ENCODE measurements around the gene RPUSD1. TPM values are rescaled to one million over a fixed set of nuclear protein-coding genes. Genes with fewer than 3 reads are reported as not detected.

RPUSD1 gene
- total RNA-seq, 1 donor from 2014 or later = 36.8 TPM

DNA sequence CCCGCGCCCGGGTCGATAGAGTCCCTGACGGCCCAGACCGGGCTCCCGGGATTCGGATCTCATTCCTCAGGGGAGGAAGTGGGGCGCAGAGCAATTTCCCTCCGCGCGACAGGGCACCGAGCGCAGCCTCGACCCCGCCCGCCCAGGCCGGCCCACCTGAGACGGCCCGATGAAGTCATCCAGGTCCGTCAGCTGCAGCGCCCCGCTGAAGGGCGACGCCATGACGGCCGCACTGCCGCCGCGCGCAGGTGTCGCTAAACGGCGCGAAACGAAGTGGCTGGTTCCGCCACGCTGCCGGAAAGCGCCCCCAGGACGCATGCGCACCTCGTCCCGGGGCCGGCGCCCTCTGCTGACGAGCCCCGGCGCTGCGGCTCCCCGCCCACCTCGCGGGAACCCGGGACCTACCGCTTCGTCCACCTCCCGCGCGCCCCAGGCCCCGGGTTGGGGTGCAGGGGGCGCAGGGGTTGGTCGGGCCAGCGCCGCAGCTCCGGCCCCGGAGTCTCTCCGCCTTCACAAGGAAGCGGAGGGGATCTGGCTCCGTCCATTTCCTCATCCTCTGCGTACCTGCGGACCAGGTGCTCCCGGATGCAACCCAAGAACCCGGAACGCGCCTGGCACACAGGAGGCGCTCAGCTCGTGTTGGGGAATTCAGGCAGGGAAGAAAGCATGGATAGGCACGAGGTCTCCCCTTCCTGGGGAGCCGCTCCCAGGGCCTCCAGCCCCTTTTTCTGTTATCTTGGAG lies 47.2 kb downstream of the RPUSD1 start, which contains the start of gene CIAO3:
CIAO3 (minus strand) TSS at position 234 of the 742 bp plus-strand sequence; CDS start at position 222, 12 bp downstream.
- DNase-seq (ENCODE audit: low read depth, low spot score) = peak; percentile 92
- H3K4me1 Mint-ChIP-seq = no peaks in the 10 kb centered on the region
- H3K4me3 Mint-ChIP-seq = peak within 1 kb of the TSS; percentile 87
- TF ChIP-seq, protein P1, sequence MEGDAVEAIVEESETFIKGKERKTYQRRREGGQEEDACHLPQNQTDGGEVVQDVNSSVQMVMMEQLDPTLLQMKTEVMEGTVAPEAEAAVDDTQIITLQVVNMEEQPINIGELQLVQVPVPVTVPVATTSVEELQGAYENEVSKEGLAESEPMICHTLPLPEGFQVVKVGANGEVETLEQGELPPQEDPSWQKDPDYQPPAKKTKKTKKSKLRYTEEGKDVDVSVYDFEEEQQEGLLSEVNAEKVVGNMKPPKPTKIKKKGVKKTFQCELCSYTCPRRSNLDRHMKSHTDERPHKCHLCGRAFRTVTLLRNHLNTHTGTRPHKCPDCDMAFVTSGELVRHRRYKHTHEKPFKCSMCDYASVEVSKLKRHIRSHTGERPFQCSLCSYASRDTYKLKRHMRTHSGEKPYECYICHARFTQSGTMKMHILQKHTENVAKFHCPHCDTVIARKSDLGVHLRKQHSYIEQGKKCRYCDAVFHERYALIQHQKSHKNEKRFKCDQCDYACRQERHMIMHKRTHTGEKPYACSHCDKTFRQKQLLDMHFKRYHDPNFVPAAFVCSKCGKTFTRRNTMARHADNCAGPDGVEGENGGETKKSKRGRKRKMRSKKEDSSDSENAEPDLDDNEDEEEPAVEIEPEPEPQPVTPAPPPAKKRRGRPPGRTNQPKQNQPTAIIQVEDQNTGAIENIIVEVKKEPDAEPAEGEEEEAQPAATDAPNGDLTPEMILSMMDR (conservative IDR thresholded peaks at IDR 0.05) = peak; percentile 91
- no peaks in the 10 kb centered on the region for H3K36me3 Mint-ChIP-seq (ENCODE audit: low read depth)
- no peak within 1 kb of the TSS for H3K27ac Mint-ChIP-seq (ENCODE audit: unreplicated experiment)
- H3K9me3 Mint-ChIP-seq = no peaks in the 10 kb centered on the region
- no peaks in the 10 kb centered on the region for H3K27me3 Mint-ChIP-seq (ENCODE audit: low read depth)

DNA sequence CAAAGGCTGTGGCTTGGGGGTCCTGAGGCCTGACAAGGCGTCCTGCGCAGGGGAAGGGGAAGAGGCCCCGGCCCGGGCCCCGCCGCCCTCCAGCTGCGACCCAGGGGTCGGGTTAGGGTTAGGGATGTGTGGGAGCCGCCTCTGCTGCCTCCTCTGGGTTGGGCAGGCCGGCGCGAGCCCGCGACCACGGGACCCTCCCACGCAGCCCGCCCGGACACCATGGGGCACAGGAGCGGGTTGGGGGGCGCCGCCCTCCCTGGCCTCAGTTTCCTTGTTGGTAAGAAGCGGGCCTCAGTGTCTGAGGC lies 47.8 kb downstream of the RPUSD1 start:
- H3K9me3 Mint-ChIP-seq = no peaks in the 10 kb centered on the region
- no peak for DNase-seq (ENCODE audit: low read depth, low spot score)
- H3K27me3 Mint-ChIP-seq (ENCODE audit: low read depth) = no peaks in the 10 kb centered on the region
- no peaks in the 10 kb centered on the region for H3K4me1 Mint-ChIP-seq
- H3K4me3 Mint-ChIP-seq = peak overlapping the region; percentile 81
- TF ChIP-seq, protein P1 (conservative IDR thresholded peaks at IDR 0.05) = no peak
- H3K36me3 Mint-ChIP-seq (ENCODE audit: low read depth) = no peaks in the 10 kb centered on the region
- no peak overlapping the region for H3K27ac Mint-ChIP-seq (ENCODE audit: unreplicated experiment)

DNA sequence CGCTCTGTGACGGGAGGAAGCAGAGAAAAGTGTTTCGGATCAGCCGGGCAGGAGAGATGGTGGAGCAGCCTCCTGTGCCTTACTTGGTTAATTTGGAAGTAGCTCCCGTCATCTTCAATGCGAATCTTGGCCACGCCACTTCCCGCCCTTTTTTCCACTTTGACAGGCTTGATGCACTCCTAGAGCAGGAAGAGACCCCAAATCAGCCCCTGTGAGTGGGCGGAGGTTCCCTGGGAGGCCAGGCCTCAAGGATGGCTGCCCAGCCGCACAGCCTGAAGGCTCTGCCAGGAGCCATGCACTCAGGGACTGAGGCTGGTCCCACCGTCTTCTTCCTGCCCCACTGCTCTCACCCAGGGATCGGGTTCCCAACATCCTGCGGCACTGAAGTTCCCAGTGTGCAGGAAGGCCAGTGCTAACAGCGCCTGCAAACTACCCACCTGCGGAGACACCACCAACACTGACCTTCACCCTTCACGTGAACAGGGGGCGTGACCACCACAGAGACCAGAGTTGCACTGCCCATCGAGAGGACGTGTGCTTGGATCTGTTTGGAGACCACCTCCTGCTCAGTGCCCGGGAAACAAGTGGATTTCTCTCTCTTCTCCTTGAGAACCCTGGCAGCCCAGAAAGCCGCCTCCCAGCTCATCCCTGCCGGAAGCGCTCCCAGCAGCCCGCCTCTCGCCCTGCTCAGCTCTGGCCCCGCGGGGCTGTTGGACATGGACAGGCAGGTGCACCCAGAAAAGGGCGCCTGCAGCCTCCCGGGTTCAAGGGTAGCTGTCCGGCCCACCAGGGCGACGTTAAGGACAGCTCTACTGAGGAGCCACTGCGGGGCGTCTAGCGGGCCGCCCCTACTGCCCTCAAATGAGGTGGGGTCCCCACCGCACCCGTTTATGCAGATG lies 48.4 kb downstream of the RPUSD1 start:
- TF ChIP-seq, protein P1 (conservative IDR thresholded peaks at IDR 0.05) = no peak
- DNase-seq (ENCODE audit: low read depth, low spot score) = no peak
- Mint-ChIP-seq H3K4me3 (peak overlapping the region; percentile 81), H3K4me1 (no peaks in the 10 kb centered on the region), H3K27me3 (ENCODE audit: low read depth) (no peaks in the 10 kb centered on the region), H3K9me3 (no peaks in the 10 kb centered on the region), H3K36me3 (ENCODE audit: low read depth) (no peaks in the 10 kb centered on the region), H3K27ac (ENCODE audit: unreplicated experiment) (no peak overlapping the region)

DNA sequence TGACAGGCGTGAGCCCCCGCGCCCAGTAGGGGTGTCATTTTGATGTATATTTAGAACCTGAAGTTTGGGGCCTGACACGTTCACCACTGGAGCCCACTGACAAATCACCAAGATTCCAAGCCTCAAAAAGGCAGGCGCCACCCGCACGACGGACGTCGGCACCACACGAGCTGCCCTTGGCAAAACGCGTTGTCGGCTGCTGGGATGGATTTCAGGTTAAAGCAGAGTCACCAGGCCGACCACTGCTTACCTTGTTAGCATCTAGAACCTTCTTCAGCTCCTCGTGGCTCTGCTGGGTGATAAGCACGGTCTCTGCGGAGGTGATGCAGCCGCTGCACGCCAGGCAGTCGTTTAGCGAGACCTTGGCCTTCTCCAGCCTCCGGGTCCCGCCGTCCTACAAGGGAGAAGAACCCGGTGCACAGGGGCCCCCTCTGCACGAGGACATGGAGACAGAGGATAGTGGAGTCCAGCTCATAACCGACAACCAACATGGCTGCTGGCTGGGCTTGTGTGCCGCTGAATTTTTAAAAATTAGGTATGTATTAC lies 51.2 kb downstream of the RPUSD1 start:
- Mint-ChIP-seq H3K36me3 (ENCODE audit: low read depth) (no peaks in the 10 kb centered on the region), H3K4me3 (peak overlapping the region; percentile 54), H3K27ac (ENCODE audit: unreplicated experiment) (no peak overlapping the region), H3K4me1 (no peaks in the 10 kb centered on the region), H3K27me3 (ENCODE audit: low read depth) (no peaks in the 10 kb centered on the region), H3K9me3 (no peaks in the 10 kb centered on the region)
- TF ChIP-seq, protein P1 (conservative IDR thresholded peaks at IDR 0.05) = no peak
- no peak for DNase-seq (ENCODE audit: low read depth, low spot score)

DNA sequence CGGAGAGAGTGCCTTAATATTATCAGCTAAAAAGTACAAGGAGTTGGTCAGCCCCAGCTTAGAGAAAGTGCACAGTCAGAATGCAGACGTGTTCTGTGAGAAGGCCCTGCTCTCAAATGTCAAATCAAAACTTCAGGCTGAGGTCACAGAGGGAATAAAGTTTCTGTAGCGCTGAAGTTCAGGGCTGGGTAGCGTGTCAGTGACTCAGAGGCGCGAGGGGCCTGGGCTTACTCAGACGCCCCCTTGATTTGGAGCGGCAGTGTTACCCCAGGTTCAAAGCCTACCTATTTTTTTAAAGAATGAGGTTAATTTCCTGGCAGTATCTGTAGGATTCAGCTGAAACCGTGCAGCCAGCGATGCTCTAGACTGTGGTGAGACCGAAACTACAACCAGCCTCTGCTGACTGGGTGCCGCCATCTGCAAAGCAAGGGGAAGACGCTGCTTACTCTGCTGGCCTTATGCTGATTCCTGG lies 52.2 kb downstream of the RPUSD1 start:
- Mint-ChIP-seq H3K4me3 (peak overlapping the region; percentile 41), H3K9me3 (no peaks in the 10 kb centered on the region), H3K36me3 (ENCODE audit: low read depth) (no peaks in the 10 kb centered on the region), H3K27me3 (ENCODE audit: low read depth) (no peaks in the 10 kb centered on the region), H3K27ac (ENCODE audit: unreplicated experiment) (no peak overlapping the region), H3K4me1 (no peaks in the 10 kb centered on the region)
- TF ChIP-seq, protein P1 (conservative IDR thresholded peaks at IDR 0.05) = no peak
- no peak for DNase-seq (ENCODE audit: low read depth, low spot score)
